WTC11 (cell line): ENCODE data around the gene C17orf78. TPM values are rescaled to one million over a fixed set of nuclear protein-coding genes. Genes with fewer than 3 reads are reported as not detected.
A peak's percentile ranks its signal among the peaks of the same experiment; 100 is the strongest.

Experiments
- ATAC-seq: fragments of 200-7000 bp; cut with Tn5 transposase; 2 replicates; pipeline ENCODE4 v1.10.0; 2021; ENCODE audit warnings: mild to moderate bottlenecking, moderate library complexity
- CTCF ChIA-PET: fragments of 300-600 bp; sonication (Branson Sonifier 250); formaldehyde crosslinking; loops from one replicate; lab custom pipeline; 2021; ENCODE audit warnings: antibody characterized with exemption; lab: Charles Lee
- POLR2A ChIA-PET: fragments of 350-600 bp; sonication (Branson Sonifier 250); formaldehyde crosslinking; loops from one replicate; lab custom pipeline; 2021; ENCODE audit warnings: antibody characterized with exemption; lab: Charles Lee
- DNase-seq: peaks from one replicate; pipeline ENCODE4 v3.0.0; 2021; ENCODE audit warnings: low spot score
- H3K27ac Mint-ChIP-seq: 2 replicates; pipeline ENCODE4 v1.8.0; 2021; ENCODE audit warnings: mixed read lengths
- H3K27me3 Mint-ChIP-seq: 2 replicates; pipeline ENCODE4 v1.8.0; 2021; ENCODE audit warnings: low read depth, mild to moderate bottlenecking, moderate library complexity, mixed read lengths
- H3K36me3 Mint-ChIP-seq: 2 replicates; pipeline ENCODE4 v1.8.0; 2021; ENCODE audit warnings: mixed read lengths
- H3K4me1 Mint-ChIP-seq: 2 replicates; pipeline ENCODE4 v1.8.0; 2022; ENCODE audit warnings: mixed read lengths
- H3K4me3 Mint-ChIP-seq: 2 replicates; pipeline ENCODE4 v1.8.0; 2021; ENCODE audit warnings: mild to moderate bottlenecking, moderate library complexity, mixed read lengths
- H3K9me3 Mint-ChIP-seq: 2 replicates; pipeline ENCODE4 v1.8.0; 2021; ENCODE audit warnings: mixed read lengths
- CBFB ChIP-seq: sonication (generic); formaldehyde crosslinking; IDR thresholded peaks from 2 replicates; pipeline ENCODE4 v1.8.1; 2022; ENCODE audit warnings: mild to moderate bottlenecking, low read depth, missing genetic modification reagents
- CDX4 ChIP-seq: fragments of 250-450 bp; sonication (Bioruptor Pico); IDR thresholded peaks from 2 replicates; pipeline ENCODE4 v1.9.0; 2021; ENCODE audit warnings: moderate library complexity, mild to moderate bottlenecking, inconsistent platforms, borderline replicate concordance
- EMX1 ChIP-seq: fragments of 250-450 bp; sonication (Bioruptor Pico); IDR thresholded peaks from 2 replicates; pipeline ENCODE4 v1.8.0; 2021; ENCODE audit warnings: mild to moderate bottlenecking
- FOXP1 ChIP-seq: sonication (generic); formaldehyde crosslinking; IDR thresholded peaks from 2 replicates; pipeline ENCODE4 v1.8.0; 2022; ENCODE audit warnings: missing genetic modification reagents, mild to moderate bottlenecking, moderate library complexity, borderline replicate concordance
- JUN ChIP-seq: sonication (generic); formaldehyde crosslinking; IDR thresholded peaks from 2 replicates; pipeline ENCODE4 v1.8.0; 2023; ENCODE audit warnings: mild to moderate bottlenecking, missing genetic modification reagents
- OVOL2 ChIP-seq: fragments of 250-450 bp; sonication (Bioruptor Pico); IDR thresholded peaks from 2 replicates; pipeline ENCODE4 v1.9.0; 2021; ENCODE audit warnings: mild to moderate bottlenecking, borderline replicate concordance
- RORB ChIP-seq: fragments of 250-450 bp; sonication (Bioruptor Pico); IDR thresholded peaks from 2 replicates; pipeline ENCODE4 v1.9.0; 2021; ENCODE audit warnings: mild to moderate bottlenecking
- SMAD3 ChIP-seq: sonication (generic); formaldehyde crosslinking; IDR thresholded peaks from 2 replicates; pipeline ENCODE4 v1.8.0; 2022; ENCODE audit warnings: missing genetic modification reagents, mild to moderate bottlenecking, borderline replicate concordance
- STAT6 ChIP-seq: sonication (generic); formaldehyde crosslinking; conservative IDR thresholded peaks from 2 replicates; pipeline ENCODE4 v1.8.1; 2023; ENCODE audit warnings: mild to moderate bottlenecking, low read depth, missing genetic modification reagents, moderate library complexity
- total RNA-seq: library from RNA; stranded (reverse); gene quantifications from 3 replicates; pipeline ENCODE4 v1.2.3, GENCODE V29; 2021
- TF ChIP-seq, protein P1 (sequence below): sonication (generic); formaldehyde crosslinking; IDR thresholded peaks from 2 replicates; pipeline ENCODE4 v1.8.0; 2022; ENCODE audit warnings: mild to moderate bottlenecking, missing genetic modification reagents
- TF ChIP-seq, protein P2 (sequence below): sonication (generic); formaldehyde crosslinking; IDR thresholded peaks from 2 replicates; pipeline ENCODE4 v1.8.0; 2023; ENCODE audit warnings: missing genetic modification reagents
- TF ChIP-seq, protein P3 (sequence below): sonication (generic); formaldehyde crosslinking; IDR thresholded peaks from 2 replicates; pipeline ENCODE4 v1.8.1; 2022; ENCODE audit warnings: mild to moderate bottlenecking, moderate library complexity, missing genetic modification reagents
- TF ChIP-seq, protein P4 (sequence below): sonication (generic); formaldehyde crosslinking; IDR thresholded peaks from 2 replicates; pipeline ENCODE4 v1.8.1; 2023; ENCODE audit warnings: mild to moderate bottlenecking, missing genetic modification reagents, borderline replicate concordance
- TF ChIP-seq, protein P5 (sequence below): sonication (generic); formaldehyde crosslinking; IDR thresholded peaks from 2 replicates; pipeline ENCODE4 v1.8.0; 2022; ENCODE audit warnings: mild to moderate bottlenecking, missing genetic modification reagents
- TF ChIP-seq, protein P6 (sequence below): sonication (generic); formaldehyde crosslinking; IDR thresholded peaks from 2 replicates; pipeline ENCODE4 v1.8.0; 2023; ENCODE audit warnings: missing genetic modification reagents, mild to moderate bottlenecking, borderline replicate concordance

Gene C17orf78
- total RNA-seq, 1 experiment from 2014 or later = not detected

DNA sequence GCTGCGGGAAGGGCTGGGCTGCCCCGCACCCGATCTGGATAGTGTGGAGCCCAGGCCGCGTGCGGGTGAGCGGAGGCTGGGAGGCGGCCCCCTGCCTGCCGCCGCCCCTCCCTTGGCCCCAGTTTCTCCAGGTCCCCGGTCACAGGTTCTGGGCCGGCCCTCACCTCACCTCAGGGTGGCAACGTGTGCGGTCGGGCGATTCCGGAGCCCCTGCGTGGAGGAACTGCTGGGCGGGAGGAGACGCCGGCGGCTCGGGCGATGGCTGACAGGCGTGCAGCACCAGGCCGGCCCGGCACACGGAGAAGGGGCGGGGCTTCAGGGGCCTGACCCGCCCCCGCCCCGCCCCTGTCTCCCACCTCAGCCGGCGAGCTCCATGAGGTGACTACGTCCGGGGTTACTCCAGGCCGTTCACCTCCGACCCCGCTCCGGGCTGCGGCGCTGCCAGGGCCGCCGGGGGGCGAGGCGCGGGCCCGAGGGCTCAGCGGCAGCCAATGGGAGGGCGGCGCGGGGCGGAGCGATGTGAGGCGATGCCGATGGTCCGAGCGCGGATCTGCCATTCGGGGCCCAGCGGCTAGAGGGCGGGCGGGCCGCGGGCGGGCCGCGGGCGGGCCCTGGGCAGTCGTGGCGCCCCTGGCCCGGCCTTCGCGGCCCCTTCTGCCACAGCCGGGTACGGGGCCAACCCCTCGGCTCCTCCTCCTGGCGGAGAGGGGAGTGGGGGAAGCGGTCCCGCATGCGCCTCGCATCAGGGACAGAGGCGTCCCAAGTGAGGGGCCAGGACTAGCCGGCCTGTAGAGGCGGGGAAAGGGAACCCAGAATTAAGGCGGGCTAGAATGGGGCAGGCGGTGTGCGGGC is 16.7 kb upstream of the C17orf78 start (continued):
- TF ChIP-seq STAT6 = no peak
- TF ChIP-seq, protein P1, sequence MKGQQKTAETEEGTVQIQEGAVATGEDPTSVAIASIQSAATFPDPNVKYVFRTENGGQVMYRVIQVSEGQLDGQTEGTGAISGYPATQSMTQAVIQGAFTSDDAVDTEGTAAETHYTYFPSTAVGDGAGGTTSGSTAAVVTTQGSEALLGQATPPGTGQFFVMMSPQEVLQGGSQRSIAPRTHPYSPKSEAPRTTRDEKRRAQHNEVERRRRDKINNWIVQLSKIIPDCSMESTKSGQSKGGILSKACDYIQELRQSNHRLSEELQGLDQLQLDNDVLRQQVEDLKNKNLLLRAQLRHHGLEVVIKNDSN (CRISPR knock-in tag) = no peak
- TF ChIP-seq EMX1 (CRISPR knock-in tag) = no peak
- TF ChIP-seq OVOL2 (CRISPR knock-in tag) = no peak
- TF ChIP-seq RORB = no peak
- TF ChIP-seq CDX4 (CRISPR knock-in tag) = no peak
- TF ChIP-seq CBFB (CRISPR knock-in tag) = no peak
- TF ChIP-seq, protein P2, sequence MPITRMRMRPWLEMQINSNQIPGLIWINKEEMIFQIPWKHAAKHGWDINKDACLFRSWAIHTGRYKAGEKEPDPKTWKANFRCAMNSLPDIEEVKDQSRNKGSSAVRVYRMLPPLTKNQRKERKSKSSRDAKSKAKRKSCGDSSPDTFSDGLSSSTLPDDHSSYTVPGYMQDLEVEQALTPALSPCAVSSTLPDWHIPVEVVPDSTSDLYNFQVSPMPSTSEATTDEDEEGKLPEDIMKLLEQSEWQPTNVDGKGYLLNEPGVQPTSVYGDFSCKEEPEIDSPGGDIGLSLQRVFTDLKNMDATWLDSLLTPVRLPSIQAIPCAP (CRISPR knock-in tag) = no peak; the same call in 1 of the 2 replicates
- TF ChIP-seq, protein P3, sequence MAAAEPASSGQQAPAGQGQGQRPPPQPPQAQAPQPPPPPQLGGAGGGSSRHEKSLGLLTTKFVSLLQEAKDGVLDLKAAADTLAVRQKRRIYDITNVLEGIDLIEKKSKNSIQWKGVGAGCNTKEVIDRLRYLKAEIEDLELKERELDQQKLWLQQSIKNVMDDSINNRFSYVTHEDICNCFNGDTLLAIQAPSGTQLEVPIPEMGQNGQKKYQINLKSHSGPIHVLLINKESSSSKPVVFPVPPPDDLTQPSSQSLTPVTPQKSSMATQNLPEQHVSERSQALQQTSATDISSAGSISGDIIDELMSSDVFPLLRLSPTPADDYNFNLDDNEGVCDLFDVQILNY (CRISPR knock-in tag) = no peak; the same call in none of the 2 replicates
- TF ChIP-seq, protein P4, sequence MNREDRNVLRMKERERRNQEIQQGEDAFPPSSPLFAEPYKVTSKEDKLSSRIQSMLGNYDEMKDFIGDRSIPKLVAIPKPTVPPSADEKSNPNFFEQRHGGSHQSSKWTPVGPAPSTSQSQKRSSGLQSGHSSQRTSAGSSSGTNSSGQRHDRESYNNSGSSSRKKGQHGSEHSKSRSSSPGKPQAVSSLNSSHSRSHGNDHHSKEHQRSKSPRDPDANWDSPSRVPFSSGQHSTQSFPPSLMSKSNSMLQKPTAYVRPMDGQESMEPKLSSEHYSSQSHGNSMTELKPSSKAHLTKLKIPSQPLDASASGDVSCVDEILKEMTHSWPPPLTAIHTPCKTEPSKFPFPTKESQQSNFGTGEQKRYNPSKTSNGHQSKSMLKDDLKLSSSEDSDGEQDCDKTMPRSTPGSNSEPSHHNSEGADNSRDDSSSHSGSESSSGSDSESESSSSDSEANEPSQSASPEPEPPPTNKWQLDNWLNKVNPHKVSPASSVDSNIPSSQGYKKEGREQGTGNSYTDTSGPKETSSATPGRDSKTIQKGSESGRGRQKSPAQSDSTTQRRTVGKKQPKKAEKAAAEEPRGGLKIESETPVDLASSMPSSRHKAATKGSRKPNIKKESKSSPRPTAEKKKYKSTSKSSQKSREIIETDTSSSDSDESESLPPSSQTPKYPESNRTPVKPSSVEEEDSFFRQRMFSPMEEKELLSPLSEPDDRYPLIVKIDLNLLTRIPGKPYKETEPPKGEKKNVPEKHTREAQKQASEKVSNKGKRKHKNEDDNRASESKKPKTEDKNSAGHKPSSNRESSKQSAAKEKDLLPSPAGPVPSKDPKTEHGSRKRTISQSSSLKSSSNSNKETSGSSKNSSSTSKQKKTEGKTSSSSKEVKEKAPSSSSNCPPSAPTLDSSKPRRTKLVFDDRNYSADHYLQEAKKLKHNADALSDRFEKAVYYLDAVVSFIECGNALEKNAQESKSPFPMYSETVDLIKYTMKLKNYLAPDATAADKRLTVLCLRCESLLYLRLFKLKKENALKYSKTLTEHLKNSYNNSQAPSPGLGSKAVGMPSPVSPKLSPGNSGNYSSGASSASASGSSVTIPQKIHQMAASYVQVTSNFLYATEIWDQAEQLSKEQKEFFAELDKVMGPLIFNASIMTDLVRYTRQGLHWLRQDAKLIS (CRISPR knock-in tag) = no peak
- no peak for TF ChIP-seq SMAD3 (CRISPR knock-in tag)

GRCh38 chr17:37359682-37360188 is 16.1 kb upstream of the C17orf78 start:
- CTCF ChIA-PET = interaction anchor here (1.0 to 2.6 kb wide), 3 partner anchors 14 to 161 kb away, joined by 3 to 58 read pairs (median 7); no protein-coding TSS in a partner anchor
- Mint-ChIP-seq H3K27ac (peak overlapping the region; percentile 95), H3K4me1 (peaks cover 36% of the 10 kb centered on the region), H3K9me3 (no peaks in the 10 kb centered on the region), H3K36me3 (peaks cover 3% of the 10 kb centered on the region; the same call in 1 of the 2 replicates), H3K4me3 (peak overlapping the region; percentile 62), H3K27me3 (no peaks in the 10 kb centered on the region)
- POLR2A ChIA-PET = interaction anchor here (0.5 to 1.5 kb wide), 4 partner anchors 13 to 250 kb away, joined by 3 to 5 read pairs (median 4); partner anchors contain the start of gene SYNRG
- ATAC-seq (no peak), DNase-seq (no peak)
- TF ChIP-seq FOXP1 (CRISPR knock-in tag) (0 out of 2 replicates have a peak, but pooled peaks have one; percentile 66), JUN (CRISPR knock-in tag) (no peak)
- TF ChIP-seq, protein P5, sequence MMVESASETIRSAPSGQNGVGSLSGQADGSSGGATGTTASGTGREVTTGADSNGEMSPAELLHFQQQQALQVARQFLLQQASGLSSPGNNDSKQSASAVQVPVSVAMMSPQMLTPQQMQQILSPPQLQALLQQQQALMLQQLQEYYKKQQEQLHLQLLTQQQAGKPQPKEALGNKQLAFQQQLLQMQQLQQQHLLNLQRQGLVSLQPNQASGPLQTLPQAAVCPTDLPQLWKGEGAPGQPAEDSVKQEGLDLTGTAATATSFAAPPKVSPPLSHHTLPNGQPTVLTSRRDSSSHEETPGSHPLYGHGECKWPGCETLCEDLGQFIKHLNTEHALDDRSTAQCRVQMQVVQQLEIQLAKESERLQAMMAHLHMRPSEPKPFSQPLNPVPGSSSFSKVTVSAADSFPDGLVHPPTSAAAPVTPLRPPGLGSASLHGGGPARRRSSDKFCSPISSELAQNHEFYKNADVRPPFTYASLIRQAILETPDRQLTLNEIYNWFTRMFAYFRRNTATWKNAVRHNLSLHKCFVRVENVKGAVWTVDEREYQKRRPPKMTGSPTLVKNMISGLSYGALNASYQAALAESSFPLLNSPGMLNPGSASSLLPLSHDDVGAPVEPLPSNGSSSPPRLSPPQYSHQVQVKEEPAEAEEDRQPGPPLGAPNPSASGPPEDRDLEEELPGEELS (CRISPR knock-in tag) = no peak
- TF ChIP-seq, protein P6, sequence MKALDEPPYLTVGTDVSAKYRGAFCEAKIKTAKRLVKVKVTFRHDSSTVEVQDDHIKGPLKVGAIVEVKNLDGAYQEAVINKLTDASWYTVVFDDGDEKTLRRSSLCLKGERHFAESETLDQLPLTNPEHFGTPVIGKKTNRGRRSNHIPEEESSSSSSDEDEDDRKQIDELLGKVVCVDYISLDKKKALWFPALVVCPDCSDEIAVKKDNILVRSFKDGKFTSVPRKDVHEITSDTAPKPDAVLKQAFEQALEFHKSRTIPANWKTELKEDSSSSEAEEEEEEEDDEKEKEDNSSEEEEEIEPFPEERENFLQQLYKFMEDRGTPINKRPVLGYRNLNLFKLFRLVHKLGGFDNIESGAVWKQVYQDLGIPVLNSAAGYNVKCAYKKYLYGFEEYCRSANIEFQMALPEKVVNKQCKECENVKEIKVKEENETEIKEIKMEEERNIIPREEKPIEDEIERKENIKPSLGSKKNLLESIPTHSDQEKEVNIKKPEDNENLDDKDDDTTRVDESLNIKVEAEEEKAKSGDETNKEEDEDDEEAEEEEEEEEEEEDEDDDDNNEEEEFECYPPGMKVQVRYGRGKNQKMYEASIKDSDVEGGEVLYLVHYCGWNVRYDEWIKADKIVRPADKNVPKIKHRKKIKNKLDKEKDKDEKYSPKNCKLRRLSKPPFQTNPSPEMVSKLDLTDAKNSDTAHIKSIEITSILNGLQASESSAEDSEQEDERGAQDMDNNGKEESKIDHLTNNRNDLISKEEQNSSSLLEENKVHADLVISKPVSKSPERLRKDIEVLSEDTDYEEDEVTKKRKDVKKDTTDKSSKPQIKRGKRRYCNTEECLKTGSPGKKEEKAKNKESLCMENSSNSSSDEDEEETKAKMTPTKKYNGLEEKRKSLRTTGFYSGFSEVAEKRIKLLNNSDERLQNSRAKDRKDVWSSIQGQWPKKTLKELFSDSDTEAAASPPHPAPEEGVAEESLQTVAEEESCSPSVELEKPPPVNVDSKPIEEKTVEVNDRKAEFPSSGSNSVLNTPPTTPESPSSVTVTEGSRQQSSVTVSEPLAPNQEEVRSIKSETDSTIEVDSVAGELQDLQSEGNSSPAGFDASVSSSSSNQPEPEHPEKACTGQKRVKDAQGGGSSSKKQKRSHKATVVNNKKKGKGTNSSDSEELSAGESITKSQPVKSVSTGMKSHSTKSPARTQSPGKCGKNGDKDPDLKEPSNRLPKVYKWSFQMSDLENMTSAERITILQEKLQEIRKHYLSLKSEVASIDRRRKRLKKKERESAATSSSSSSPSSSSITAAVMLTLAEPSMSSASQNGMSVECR (CRISPR knock-in tag) = no peak
